GM23338 (cell line): ENCODE data around the gene BCL2L14.

Source experiments
- CREB1 ChIP-seq: fragments of 250-450 bp; sonication (Bioruptor Pico); IDR thresholded peaks from 2 replicates; pipeline ENCODE4 v1.5.0; 2020; ENCODE audit warnings: low read depth, mild to moderate bottlenecking, moderate library complexity
- CTCF ChIP-seq, 2 experiments: fragments of 200-600 bp in 1 of 2; sonication (generic) in 1 of 2; conservative IDR thresholded peaks; 2 replicates each; pipeline versions ENCODE4 v1.5.1 to v1.6.1; 2016 to 2017; ENCODE audit warnings: antibody characterized with exemption in 2 of 2, low read depth in 2 of 2, mild to moderate bottlenecking in 2 of 2, moderate library complexity in 1 of 2
- EZH2 ChIP-seq: fragments of 200-600 bp; sonication (generic); IDR thresholded peaks from one replicate; pipeline ENCODE4 v1.8.0; 2017; ENCODE audit warnings: antibody characterized with exemption, mild to moderate bottlenecking, low read depth; ENCODE audit not compliant: unreplicated experiment
- REST ChIP-seq: IDR thresholded peaks from one replicate; pipeline ENCODE4 v1.6.1; 2018; ENCODE audit warnings: antibody characterized with exemption; ENCODE audit not compliant: unreplicated experiment

GRCh38 chr12:12068751-12069150 is 2.0 kb upstream of the BCL2L14 start:
- no peak for TF ChIP-seq CTCF (conservative IDR thresholded peaks at IDR 0.05; ENCODE audit: low read depth in 2 of 2)
- TF ChIP-seq EZH2 = no peak
- no peak for TF ChIP-seq REST
- TF ChIP-seq CREB1 = no peak
